ENCODE measurements around the gene TUBA3D.
"Not testable (repeated sequence)": the region's sequence is repeated elsewhere in the genome, so short reads cannot be mapped to it uniquely, and the experiment has no call there.

The TUBA3D gene

GRCh38 chr2:131484906-131485460, 9.1 kb downstream of the TUBA3D start:
- not testable (repeated sequence) for DNase-seq

DNA sequence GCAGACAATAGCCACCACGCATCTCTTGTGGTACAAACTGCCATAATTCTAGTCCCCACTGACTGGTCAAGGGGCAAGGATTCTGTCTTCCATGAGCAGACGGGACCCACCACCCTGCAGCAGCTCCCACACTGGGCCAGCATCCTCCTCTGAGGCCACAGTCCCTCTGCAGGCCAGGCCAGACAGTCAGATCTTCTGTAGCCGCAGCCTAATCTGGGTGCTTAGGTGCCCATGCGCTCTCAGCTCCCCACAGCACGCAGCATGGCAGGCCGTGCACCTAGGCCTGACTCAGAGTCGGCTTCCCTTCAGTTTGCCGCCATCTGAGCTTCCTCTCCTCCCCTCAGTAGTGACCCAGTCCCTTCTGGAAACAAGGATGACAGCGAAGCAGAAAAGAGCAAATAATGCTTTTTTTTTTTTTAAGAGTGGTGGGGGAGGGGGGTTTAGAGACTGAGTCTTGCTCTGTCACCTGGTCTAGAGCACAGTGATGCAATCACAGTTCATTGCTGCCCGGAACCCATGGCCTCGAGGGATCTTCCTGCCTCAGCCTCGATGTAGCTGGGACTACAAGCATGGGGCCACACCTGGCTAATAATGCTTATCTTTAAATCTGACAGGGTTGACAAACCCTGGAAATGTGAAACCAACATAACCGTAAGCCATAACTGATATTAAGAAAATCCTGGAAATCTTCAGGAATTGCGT, 10.4 kb downstream of the TUBA3D start:
- DNase-seq = not testable (repeated sequence)

DNA sequence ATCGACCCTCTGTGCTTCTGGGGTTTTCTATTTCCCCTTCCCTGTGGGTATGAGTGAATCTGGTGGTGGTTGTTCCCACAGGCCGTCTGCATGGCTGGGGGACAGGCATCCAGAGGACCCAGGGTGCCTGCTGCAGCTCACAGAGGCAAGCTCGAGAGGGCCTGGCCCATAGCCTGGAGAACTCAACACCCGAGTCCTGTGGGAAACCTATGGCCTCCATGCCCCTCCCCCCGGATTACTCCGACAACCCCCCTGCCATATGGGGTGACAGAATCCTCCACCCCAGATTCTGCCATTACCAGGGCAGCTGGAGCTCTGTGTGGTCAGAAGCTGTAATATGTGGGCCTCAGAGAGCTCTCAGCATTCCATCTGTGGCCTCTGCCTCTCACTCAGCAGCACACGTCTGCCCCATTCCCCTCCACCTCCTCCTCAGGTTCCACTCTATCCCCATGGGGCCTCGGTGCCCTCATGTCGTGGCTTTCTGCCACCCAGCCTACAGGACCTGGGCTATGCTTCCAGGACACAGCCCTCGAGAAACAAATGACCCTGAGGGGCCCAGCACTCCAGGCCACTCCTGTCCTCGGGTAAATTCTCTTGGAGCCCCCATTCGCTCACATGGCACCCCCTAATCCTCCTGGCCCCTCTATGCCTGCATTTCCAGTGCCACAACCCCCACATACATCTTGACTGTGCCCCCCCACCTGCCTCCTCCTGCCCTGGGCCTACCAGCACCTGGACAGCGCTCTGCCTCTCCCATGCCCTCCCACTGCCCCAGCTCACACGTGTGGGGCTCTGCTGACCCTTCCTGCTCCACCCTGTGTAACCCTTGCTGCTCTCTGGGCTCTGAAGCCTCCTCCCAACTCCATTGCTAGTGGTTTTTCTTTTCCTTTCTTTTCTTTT, 12.6 kb downstream of the TUBA3D start:
- DNase-seq = no peak

GRCh38 chr2:131490616-131491468, 14.9 kb downstream of the TUBA3D start:
- DNase-seq = not testable (repeated sequence)

DNA sequence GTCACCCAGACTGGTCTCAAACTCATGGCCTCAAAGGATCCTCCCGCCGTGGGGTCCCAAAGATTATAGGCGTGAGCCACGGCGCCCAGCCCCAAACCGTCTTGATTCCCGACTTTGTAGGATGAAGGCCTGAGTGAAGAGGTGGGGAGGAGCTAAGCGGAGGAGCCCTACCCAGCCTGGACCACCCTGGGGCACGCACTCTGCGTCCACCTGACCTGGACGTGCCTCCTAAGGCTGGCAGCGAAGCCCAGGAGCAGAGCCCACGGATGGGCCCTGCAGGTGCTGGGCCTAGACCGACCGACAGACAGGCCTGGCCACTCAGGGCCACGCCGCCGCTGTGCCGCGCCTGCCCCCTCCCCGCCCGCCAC, 15.5 kb downstream of the TUBA3D start:
- DNase-seq = not testable (repeated sequence)

GRCh38 chr2:131492015-131492417, 16.1 kb downstream of the TUBA3D start, which contains the start of gene MZT2A:
Gene MZT2A, minus strand, starts transcription at chr2:131492397. Its CDS starts 21 bp downstream, at chr2:131492376.
- DNase-seq = not testable (repeated sequence)

GRCh38 chr2:131492418-131493198, 16.7 kb downstream of the TUBA3D start:
- DNase-seq = peak; percentile 93

DNA sequence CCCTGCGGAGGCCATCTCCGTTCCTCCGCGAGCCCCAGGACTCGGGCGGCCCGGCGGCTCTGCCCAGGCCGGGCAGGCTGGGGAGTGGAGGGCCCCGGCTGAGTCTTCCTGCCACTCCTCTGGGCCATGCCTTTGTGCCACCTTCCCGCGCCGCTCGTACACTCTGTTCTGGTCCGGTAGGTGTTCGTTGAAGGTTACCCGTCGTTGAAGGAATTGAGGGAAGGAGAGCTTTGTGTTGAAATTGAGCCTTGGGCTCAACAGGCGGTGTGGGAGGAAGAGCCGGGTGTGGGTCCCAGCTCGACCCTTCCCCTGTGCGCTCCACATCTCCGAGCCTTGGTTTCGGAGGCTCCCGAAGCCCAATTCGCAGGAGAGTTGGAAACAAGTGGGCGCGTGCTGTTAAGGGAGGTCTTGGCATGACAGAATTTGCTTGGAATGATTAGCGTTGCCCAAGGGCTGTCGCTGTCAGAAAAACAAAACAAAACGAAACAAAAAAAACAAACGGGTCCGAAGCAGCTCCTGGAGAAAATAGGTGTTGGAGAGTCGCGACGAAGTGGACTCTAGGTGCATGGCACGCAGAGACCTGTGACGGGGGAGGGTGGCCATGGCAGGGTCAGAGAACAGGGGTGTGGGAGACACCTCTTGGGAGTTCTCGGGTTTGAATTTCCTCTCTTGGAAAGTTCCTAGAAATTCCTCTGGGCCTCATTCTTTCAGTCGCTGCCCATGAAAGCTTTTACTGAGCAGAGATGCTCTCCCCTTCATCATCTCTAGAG, 17.5 kb downstream of the TUBA3D start:
- DNase-seq = no peak

GRCh38 chr2:131495506-131495905, 19.6 kb downstream of the TUBA3D start:
- not testable (repeated sequence) for DNase-seq

DNA sequence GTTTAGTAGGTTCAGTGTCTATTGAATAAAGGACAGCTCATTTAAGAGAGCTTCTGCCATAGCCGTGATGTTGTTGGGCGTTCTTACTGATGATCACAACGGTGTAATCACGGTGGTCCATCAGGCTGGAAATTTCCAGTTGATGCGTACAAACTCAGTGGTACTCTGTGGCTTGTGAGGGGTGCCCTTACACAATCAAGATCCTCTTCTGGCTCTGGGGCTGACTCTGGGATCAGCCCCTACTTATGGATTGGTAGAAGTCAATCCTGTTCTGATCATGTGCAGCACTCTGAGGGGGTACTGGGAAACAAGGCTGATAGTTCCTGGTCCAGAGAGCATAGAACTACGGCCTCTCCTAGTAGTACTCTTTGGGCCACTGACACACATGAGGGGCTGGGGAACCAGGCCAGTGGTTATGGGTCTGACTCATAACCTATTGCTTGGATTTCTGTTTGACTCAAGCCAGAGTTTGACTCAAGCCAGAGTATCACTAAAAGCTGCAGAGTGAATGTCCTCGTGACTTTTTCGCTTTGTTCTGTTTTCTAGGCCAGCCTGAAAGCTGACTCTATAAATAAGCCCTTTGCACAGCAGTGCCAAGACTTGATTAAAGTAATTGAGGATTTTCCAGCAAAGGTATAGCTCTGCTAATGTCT, 22.5 kb downstream of the TUBA3D start:
- DNase-seq = peak; percentile 9

DNA sequence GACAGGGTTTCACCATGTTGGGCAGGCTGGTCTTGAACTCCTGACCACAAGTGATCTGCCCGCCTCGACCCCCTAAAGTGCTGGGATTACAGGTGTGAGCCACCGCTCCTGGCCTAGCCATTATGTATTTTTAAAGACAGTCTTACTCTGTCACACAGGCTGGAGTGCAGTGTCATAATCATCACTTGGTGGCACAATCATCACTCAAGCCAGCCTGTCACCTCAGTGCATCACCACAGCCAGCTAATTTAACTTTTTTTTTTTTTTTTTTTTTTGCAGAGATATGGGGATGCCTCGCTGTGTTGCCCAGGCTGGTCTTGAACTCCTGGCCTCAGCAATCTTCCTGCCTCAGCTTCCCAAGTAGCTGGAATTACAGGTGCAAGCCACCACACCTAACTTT, 27.7 kb downstream of the TUBA3D start:
- not testable (repeated sequence) for DNase-seq

- peak; percentile 12 for DNase-seq
Observed at GRCh38 chr2:131504082-131504750, 28.3 kb downstream of the TUBA3D start.

DNA sequence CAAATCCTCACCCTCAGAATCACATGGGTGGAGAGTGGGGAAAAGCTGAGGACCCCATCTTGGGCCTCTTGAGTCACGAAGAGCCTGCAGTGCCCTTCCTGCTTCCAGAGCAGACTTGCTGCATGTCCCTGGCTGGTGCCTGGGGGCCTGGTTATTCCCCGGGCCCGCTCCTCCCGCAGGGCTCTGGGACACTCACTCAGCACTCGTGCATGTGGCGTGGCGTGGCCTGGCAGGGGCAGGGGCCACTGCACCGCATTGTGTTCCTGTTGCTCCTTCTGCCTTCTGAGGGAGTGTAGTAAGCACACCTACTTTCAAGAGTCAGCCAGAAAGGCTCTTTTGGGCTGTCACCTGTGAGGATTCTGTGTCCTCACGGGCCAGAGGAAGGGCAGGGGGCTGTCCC, 33.7 kb downstream of the TUBA3D start:
- no peak for DNase-seq

GRCh38 chr2:131511291-131511968, 35.5 kb downstream of the TUBA3D start:
- DNase-seq = not testable (repeated sequence)

DNA sequence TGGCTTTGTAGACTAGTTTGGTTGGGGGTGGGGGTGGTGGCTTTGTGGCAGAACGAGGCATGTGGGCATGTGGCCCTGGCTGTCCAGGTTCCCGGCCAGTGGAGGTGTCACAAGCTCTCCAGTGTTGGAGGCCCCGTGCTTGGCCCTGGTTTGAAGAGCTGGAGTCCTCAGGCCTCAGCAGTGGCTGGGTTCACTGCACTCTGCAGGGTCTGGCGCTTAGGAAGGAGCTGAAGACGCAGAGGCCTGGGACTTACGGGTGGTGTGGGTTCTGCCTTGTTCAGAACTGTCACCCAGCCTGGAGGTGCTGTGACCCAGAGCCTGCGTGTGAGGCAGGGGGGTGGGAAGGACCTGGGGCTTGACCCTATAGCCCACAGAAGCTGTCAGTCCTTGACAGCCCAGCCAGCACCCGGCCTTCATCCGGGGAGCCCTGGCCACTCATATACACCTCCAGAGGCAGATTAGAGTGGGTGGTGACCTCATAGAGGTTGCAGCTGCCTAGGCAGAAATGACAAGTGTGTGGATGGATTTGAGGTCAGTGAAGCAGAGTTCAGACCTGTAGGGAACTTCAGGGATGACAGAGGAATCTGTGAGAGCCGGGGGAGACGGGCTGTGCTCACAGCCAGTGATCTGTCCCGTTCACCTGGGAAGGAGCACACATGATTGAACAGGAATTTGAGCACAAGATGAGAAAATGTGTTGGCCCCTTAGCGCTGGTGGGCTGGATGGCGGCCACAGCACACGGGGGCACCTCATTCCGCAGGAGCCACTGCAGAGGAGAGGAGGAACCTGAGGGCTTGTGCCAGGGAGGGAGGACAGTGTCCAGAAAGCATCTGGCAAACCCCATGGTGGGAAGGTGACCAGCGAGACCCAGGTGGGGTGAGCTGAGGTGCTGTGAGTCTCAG, 36.3 kb downstream of the TUBA3D start:
- not testable (repeated sequence) for DNase-seq

DNA sequence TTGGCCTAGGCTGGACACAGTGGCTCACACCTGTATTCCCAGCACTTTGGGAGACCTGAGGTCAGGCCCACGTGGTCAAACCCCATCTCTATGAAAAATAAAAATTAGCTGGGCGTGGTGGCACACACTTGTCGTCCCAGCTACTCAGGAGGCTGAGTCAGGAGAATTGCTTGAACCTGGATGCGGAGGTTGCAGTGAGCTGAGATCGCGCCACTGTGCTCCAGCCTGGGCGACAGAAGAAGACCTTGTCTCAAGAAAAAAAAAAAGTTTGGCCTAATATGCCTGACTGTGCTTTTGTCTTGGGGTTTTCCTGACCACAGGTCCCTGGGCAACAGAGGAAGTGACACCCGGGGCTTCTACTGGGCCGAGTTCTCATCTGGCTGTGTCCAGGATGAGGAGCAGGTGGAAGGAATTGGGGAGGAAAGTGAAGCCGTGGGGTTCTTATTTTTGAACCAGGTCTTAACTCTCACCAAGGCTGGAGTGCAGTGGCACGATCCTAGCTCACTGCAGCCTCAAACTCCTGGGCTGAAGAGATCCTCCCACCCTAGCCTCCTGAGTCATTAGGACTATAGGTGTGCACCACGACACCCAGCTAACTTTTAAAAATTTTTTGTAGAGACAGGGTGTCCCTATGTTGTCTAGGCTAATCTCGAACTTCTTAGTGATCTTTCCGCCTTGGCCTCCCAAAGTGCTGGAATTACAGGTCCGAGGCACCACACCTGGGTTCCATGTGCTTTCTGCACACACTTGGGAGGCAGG, 38.7 kb downstream of the TUBA3D start:
- peak; percentile 23 for DNase-seq

GRCh38 chr2:131515235-131515634, 39.3 kb downstream of the TUBA3D start:
- not testable (repeated sequence) for DNase-seq

Measured in MV-4-11 (cell line).